ENCODE results near the gene NADSYN1. TPM values are rescaled to one million over a fixed set of nuclear protein-coding genes. Genes with fewer than 3 reads are reported as not detected.

NADSYN1 gene
- total RNA-seq, 1 experiment from 2014 or later, result 58.2 TPM

GRCh38 chr11:71485466-71485865 lies 32.5 kb downstream of the NADSYN1 start:
- ChIA-PET CTCF (no interaction called here), RAD21 (ENCODE audit: low non-redundant PET in 1 of 2, low total read pairs in 2 of 2, uncharacterized antibody in 2 of 2, unreplicated experiment in 2 of 2) (no interaction called here), POLR2A (interaction anchor here (0.6 kb wide), 1 partner anchor 33 kb away, joined by 8 read pairs; no protein-coding TSS in a partner anchor)
- BruUV-seq (replicated peaks), result no TSS peak
- H3K4me2 ChIP-seq (ENCODE audit: low read length), result no peak overlapping the region
- no peak for DNase-seq (ENCODE audit: low read depth, low spot score)
- no peaks in the 10 kb centered on the region for H3K27me3 ChIP-seq (ENCODE audit: insufficient read depth, low read length)
- H3K9me2 ChIP-seq (ENCODE audit: insufficient read depth), result no peaks in the 10 kb centered on the region
- H3K27ac ChIP-seq (ENCODE audit: low read depth, low read length), result no peak overlapping the region
- peaks cover 10 to 12% of the 10 kb centered on the region in 2 experiments; a peak in 2 of 4 replicates for H3K36me3 ChIP-seq (ENCODE audit: control insufficient read depth in 1 of 2, insufficient read depth in 2 of 2, low read length in 2 of 2)
- no peak overlapping the region for H3K9ac ChIP-seq (ENCODE audit: low read length)
- H2AFZ ChIP-seq (ENCODE audit: low read depth, low read length, poor library complexity, severe bottlenecking), result no peak overlapping the region
- no peaks in the 10 kb centered on the region for H4K20me1 ChIP-seq (ENCODE audit: insufficient read depth)
- TF ChIP-seq MAX (IDR thresholded peaks at IDR 0.05) (no peak), TCF7L2 (IDR thresholded peaks at IDR 0.05; ENCODE audit: borderline replicate concordance, extremely low read depth, insufficient read depth, insufficient read length) (no peak), EGR1 (IDR thresholded peaks at IDR 0.05; ENCODE audit: low read depth) (no peak), ELF1 (IDR thresholded peaks at IDR 0.05; ENCODE audit: borderline replicate concordance, low read depth) (no peak), EZH2phosphoT487 (IDR thresholded peaks at IDR 0.05; ENCODE audit: borderline replicate concordance) (no peak), ZBTB33 (IDR thresholded peaks at IDR 0.05; ENCODE audit: extremely low read depth, insufficient replicate concordance, low read length) (no peak), CEBPB (IDR thresholded peaks at IDR 0.05; ENCODE audit: low read depth) (no peak), POLR2AphosphoS5 (IDR thresholded peaks at IDR 0.05; ENCODE audit: low read depth, low read length) (no peak), SRF (IDR thresholded peaks at IDR 0.05; ENCODE audit: low read depth) (no peak), SP1 (IDR thresholded peaks at IDR 0.05; ENCODE audit: low read depth) (no peak), CBX3 (IDR thresholded peaks at IDR 0.05; ENCODE audit: low read depth) (no peak), REST (IDR thresholded peaks at IDR 0.05; ENCODE audit: low read depth) (no peak), ZFX (IDR thresholded peaks at IDR 0.05) (no peak), ATF3 (IDR thresholded peaks at IDR 0.05) (no peak), CTCF (IDR thresholded peaks at IDR 0.05 in 2 of 3, conservative IDR thresholded peaks at IDR 0.05 in 1 of 3; ENCODE audit: borderline replicate concordance in 1 of 3, insufficient read depth in 1 of 3, low read depth in 2 of 3, low read length in 2 of 3) (no peak), YY1 (IDR thresholded peaks at IDR 0.05; ENCODE audit: extremely low read depth, insufficient replicate concordance, low read depth, low read length) (no peak), POLR2A (IDR thresholded peaks at IDR 0.05; ENCODE audit: borderline replicate concordance, extremely low read depth, insufficient read depth, insufficient read length) (no peak), JUND (IDR thresholded peaks at IDR 0.05) (no peak), ZNF274 (IDR thresholded peaks at IDR 0.05; ENCODE audit: low read depth, low read length) (no peak), SIN3A (IDR thresholded peaks at IDR 0.05; ENCODE audit: low read depth) (no peak)
- H3K79me2 ChIP-seq (ENCODE audit: insufficient read depth, low read length), result no peaks in the 10 kb centered on the region
- intact Hi-C loops (cut with micrococcal nuclease), result no loop called here
- no peaks in the 10 kb centered on the region for H3K9me3 ChIP-seq (ENCODE audit: control insufficient read depth in 1 of 2, insufficient read depth in 1 of 2, low read depth in 1 of 2, low read length in 2 of 2)
- H3K4me1 ChIP-seq (ENCODE audit: control insufficient read depth in 1 of 2, insufficient read depth in 2 of 2, low read length in 2 of 2), result peaks cover 0 to 5% of the 10 kb centered on the region in 2 experiments; a peak in 1 of 4 replicates
- no peak for ATAC-seq
- H3K4me3 ChIP-seq (replicated peaks in 1 of 2; ENCODE audit: low read depth in 1 of 2, low read length in 2 of 2), result no peak overlapping the region

Data from HCT116 (cell line).